Measurements from ENCODE around the gene RADX. TPM values are rescaled to one million over a fixed set of nuclear protein-coding genes. Genes with fewer than 3 reads are reported as not detected.
A peak's percentile ranks its signal among the peaks of the same experiment; 100 is the strongest.

The RADX gene
- total and polyA plus RNA-seq, 2 donors (not counting 1 experiment from before 2014, with no cell fraction given): 0.37 to 1.7 TPM

DNA sequence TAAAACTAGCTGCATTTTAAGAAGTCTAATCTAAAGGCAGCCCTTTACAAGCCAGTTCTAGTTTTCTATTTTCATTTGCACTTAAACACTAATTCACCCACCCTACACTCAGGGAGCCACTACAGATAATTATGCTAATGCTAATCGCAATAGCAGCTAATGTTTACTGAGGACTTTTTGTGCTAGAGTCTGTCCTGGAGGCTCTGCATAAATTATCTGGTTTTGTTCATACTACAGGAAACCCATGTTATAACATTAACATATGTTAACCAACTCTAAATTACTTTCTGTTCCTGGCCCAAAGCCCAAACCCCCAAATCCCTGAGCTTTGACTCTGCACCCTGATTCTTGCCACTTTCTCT is 480 bp upstream of the RADX start:
- Histone ChIP-seq H3K27ac (ENCODE audit: insufficient read depth, low read length) (no peak overlapping the region), H3K4me3 (replicated peaks in 1 of 4; ENCODE audit: control extremely low read depth in 1 of 4, insufficient read depth in 1 of 4, low read depth in 3 of 4, low read length in 4 of 4) (peak overlapping the region; percentile 47 to 74 (median 63)), H3K36me3 (ENCODE audit: control insufficient read depth, insufficient read depth, low read length) (no peaks in the 10 kb centered on the region), H3K9me3 (ENCODE audit: control insufficient read depth, insufficient read depth, low read depth, low read length) (no peaks in the 10 kb centered on the region), H2AFZ (ENCODE audit: low read length) (peak overlapping the region; percentile 67), H3K4me2 (ENCODE audit: extremely low read depth, insufficient read depth, low read length) (peak overlapping the region; percentile 48), H3K27me3 (ENCODE audit: control insufficient read depth, insufficient read depth, low read length) (no peaks in the 10 kb centered on the region), H4K20me1 (ENCODE audit: control insufficient read depth, extremely low read depth, insufficient read depth, low read length) (no peaks in the 10 kb centered on the region), H3K79me2 (ENCODE audit: control insufficient read depth, insufficient read depth, low read length) (no peaks in the 10 kb centered on the region), H3K4me1 (ENCODE audit: control insufficient read depth, extremely low read depth, insufficient read depth, low read length) (no peaks in the 10 kb centered on the region), H3K9ac (ENCODE audit: insufficient read depth, low read length) (no peak overlapping the region)
- no peak for DNase-seq (ENCODE audit: low read depth in 2 of 2)
- TF ChIP-seq EZH2 (IDR thresholded peaks at IDR 0.05; ENCODE audit: low read length, missing control alignments): no peak
- TF ChIP-seq, protein P1, sequence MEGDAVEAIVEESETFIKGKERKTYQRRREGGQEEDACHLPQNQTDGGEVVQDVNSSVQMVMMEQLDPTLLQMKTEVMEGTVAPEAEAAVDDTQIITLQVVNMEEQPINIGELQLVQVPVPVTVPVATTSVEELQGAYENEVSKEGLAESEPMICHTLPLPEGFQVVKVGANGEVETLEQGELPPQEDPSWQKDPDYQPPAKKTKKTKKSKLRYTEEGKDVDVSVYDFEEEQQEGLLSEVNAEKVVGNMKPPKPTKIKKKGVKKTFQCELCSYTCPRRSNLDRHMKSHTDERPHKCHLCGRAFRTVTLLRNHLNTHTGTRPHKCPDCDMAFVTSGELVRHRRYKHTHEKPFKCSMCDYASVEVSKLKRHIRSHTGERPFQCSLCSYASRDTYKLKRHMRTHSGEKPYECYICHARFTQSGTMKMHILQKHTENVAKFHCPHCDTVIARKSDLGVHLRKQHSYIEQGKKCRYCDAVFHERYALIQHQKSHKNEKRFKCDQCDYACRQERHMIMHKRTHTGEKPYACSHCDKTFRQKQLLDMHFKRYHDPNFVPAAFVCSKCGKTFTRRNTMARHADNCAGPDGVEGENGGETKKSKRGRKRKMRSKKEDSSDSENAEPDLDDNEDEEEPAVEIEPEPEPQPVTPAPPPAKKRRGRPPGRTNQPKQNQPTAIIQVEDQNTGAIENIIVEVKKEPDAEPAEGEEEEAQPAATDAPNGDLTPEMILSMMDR (conservative IDR thresholded peaks at IDR 0.05 in 1 of 2, IDR thresholded peaks at IDR 0.05 in 1 of 2; ENCODE audit: low read depth in 1 of 2, low read length in 2 of 2): no peak

DNA sequence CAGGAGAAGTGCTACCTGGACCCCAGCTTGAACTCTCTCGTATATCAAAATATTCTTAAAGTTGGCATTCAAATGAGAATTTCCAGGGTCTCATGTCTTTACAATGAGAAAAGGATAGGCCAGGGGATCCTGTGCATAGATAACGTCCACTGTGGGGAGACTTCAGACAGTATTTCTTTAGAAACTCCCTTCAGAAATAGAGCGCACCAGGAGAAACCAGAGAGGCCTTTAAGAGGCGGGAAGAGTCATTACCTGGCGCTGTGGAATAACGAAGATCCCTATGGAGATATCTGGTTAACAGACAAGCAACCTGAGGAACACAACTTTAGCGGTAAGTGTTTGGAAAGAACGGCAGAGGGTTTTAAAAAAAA is 600 bp downstream of the RADX start:
- Histone ChIP-seq H3K36me3 (ENCODE audit: control insufficient read depth, insufficient read depth, low read length) (no peaks in the 10 kb centered on the region), H3K4me2 (ENCODE audit: extremely low read depth, insufficient read depth, low read length) (peak overlapping the region; percentile 75), H3K4me1 (ENCODE audit: control insufficient read depth, extremely low read depth, insufficient read depth, low read length) (no peaks in the 10 kb centered on the region), H4K20me1 (ENCODE audit: control insufficient read depth, extremely low read depth, insufficient read depth, low read length) (no peaks in the 10 kb centered on the region), H2AFZ (ENCODE audit: low read length) (peak overlapping the region; percentile 67), H3K79me2 (ENCODE audit: control insufficient read depth, insufficient read depth, low read length) (no peaks in the 10 kb centered on the region), H3K9me3 (ENCODE audit: control insufficient read depth, insufficient read depth, low read depth, low read length) (no peaks in the 10 kb centered on the region), H3K4me3 (replicated peaks in 1 of 4; ENCODE audit: control extremely low read depth in 1 of 4, insufficient read depth in 1 of 4, low read depth in 3 of 4, low read length in 4 of 4) (peak overlapping the region; percentile 47 to 74 (median 63)), H3K27ac (ENCODE audit: insufficient read depth, low read length) (no peak overlapping the region), H3K27me3 (ENCODE audit: control insufficient read depth, insufficient read depth, low read length) (no peaks in the 10 kb centered on the region), H3K9ac (ENCODE audit: insufficient read depth, low read length) (no peak overlapping the region)
- DNase-seq (ENCODE audit: low read depth in 2 of 2): peak in 1 of 2 donors; percentile 12
- TF ChIP-seq, protein P1 (conservative IDR thresholded peaks at IDR 0.05 in 1 of 2, IDR thresholded peaks at IDR 0.05 in 1 of 2; ENCODE audit: low read depth in 1 of 2, low read length in 2 of 2): no peak
- no peak for TF ChIP-seq EZH2 (IDR thresholded peaks at IDR 0.05; ENCODE audit: low read length, missing control alignments)

DNA sequence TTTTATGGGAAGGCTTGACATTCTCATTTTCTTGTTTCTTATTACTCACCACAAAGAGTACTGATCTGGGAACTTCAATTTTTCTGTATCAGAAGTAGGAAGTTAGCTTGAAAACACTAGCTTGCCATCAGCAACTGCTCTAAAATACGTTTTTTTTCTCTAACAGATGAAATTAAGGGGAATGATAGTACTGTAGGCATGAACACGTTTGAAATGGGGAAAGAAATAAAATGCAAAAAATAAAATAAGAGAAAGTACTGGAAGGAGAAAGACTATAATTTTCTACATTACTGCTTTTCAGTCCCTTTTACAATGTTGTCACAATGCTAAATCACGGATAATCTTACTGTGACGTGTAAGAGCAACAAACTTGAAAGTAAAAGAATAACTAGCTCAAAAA is 1.5 kb downstream of the RADX start:
- Histone ChIP-seq H3K27me3 (ENCODE audit: control insufficient read depth, insufficient read depth, low read length) (no peaks in the 10 kb centered on the region), H3K9ac (ENCODE audit: insufficient read depth, low read length) (no peak overlapping the region), H4K20me1 (ENCODE audit: control insufficient read depth, extremely low read depth, insufficient read depth, low read length) (no peaks in the 10 kb centered on the region), H3K36me3 (ENCODE audit: control insufficient read depth, insufficient read depth, low read length) (no peaks in the 10 kb centered on the region), H3K27ac (ENCODE audit: insufficient read depth, low read length) (no peak overlapping the region), H3K4me1 (ENCODE audit: control insufficient read depth, extremely low read depth, insufficient read depth, low read length) (no peaks in the 10 kb centered on the region), H3K4me2 (ENCODE audit: extremely low read depth, insufficient read depth, low read length) (peak overlapping the region; percentile 35), H2AFZ (ENCODE audit: low read length) (no peak overlapping the region), H3K4me3 (replicated peaks in 1 of 4; ENCODE audit: control extremely low read depth in 1 of 4, insufficient read depth in 1 of 4, low read depth in 3 of 4, low read length in 4 of 4) (peak overlapping the region in 2 of 4 experiments; percentile 63 to 74), H3K9me3 (ENCODE audit: control insufficient read depth, insufficient read depth, low read depth, low read length) (no peaks in the 10 kb centered on the region), H3K79me2 (ENCODE audit: control insufficient read depth, insufficient read depth, low read length) (no peaks in the 10 kb centered on the region)
- no peak for DNase-seq (ENCODE audit: low read depth in 2 of 2)
- TF ChIP-seq, protein P1 (conservative IDR thresholded peaks at IDR 0.05 in 1 of 2, IDR thresholded peaks at IDR 0.05 in 1 of 2; ENCODE audit: low read depth in 1 of 2, low read length in 2 of 2): no peak
- TF ChIP-seq EZH2 (IDR thresholded peaks at IDR 0.05; ENCODE audit: low read length, missing control alignments): no peak
